ENCODE measurements around the gene TMEM134. TPM values are rescaled to one million over a fixed set of nuclear protein-coding genes. Genes with fewer than 3 reads are reported as not detected.

Gene TMEM134
- total and polyA plus RNA-seq, 10 of the 15 experiments (the other 5 are each of a cell fraction or from before 2014, with no cell fraction given), result 1.6 to 93.8 (median 27.8) TPM

- TF ChIP-seq, protein P1, sequence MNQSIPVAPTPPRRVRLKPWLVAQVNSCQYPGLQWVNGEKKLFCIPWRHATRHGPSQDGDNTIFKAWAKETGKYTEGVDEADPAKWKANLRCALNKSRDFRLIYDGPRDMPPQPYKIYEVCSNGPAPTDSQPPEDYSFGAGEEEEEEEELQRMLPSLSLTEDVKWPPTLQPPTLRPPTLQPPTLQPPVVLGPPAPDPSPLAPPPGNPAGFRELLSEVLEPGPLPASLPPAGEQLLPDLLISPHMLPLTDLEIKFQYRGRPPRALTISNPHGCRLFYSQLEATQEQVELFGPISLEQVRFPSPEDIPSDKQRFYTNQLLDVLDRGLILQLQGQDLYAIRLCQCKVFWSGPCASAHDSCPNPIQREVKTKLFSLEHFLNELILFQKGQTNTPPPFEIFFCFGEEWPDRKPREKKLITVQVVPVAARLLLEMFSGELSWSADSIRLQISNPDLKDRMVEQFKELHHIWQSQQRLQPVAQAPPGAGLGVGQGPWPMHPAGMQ (IDR thresholded peaks at IDR 0.05; ENCODE audit: borderline replicate concordance), result no peak
- peak; percentile 86; the same call in 1 of the 2 replicates for TF ChIP-seq ASH2L (IDR thresholded peaks at IDR 0.05; ENCODE audit: borderline replicate concordance, low read depth)
- 0 out of 2 replicates have a peak, but pooled peaks have one; percentile 22 for TF ChIP-seq SMC3 (IDR thresholded peaks at IDR 0.05; ENCODE audit: borderline replicate concordance, low read length)
- TF ChIP-seq SP1 (IDR thresholded peaks at IDR 0.05; ENCODE audit: low read depth, low read length), result no peak
- TF ChIP-seq NR2C1 (IDR thresholded peaks at IDR 0.05), result peak; percentile 44
- TF ChIP-seq POLR2A (IDR thresholded peaks at IDR 0.05; ENCODE audit: low read depth, low read length), result peak; percentile 70
- TF ChIP-seq ZBTB33 (IDR thresholded peaks at IDR 0.05), result no peak
- peak; percentile 22 for TF ChIP-seq USF1 (IDR thresholded peaks at IDR 0.05; ENCODE audit: borderline replicate concordance, extremely low read length, insufficient read depth, low read depth, low read length)
- TF ChIP-seq RELA (IDR thresholded peaks at IDR 0.05; ENCODE audit: borderline replicate concordance, partially characterized antibody), result peak; percentile 6
- TF ChIP-seq ZNF207 (IDR thresholded peaks at IDR 0.05; ENCODE audit: borderline replicate concordance), result peak; percentile 26; the same call in 1 of the 2 replicates
- TF ChIP-seq BMI1 (IDR thresholded peaks at IDR 0.05; ENCODE audit: borderline replicate concordance), result peak; percentile 99
- no peak for TF ChIP-seq PML (IDR thresholded peaks at IDR 0.05; ENCODE audit: low read length)
- TF ChIP-seq GATAD2B (conservative IDR thresholded peaks at IDR 0.05; ENCODE audit: low read depth), result peak; percentile 72; the same call in 1 of the 2 replicates
- no peak for TF ChIP-seq TBL1XR1 (IDR thresholded peaks at IDR 0.05; ENCODE audit: low read depth, low read length)
- no peak for TF ChIP-seq ZNF384 (IDR thresholded peaks at IDR 0.05; ENCODE audit: borderline replicate concordance, low read depth, low read length)
- peak; percentile 81 for TF ChIP-seq NBN (IDR thresholded peaks at IDR 0.05)
- TF ChIP-seq SRF (IDR thresholded peaks at IDR 0.05; ENCODE audit: low read depth in 2 of 2, low read length in 2 of 2), result 0 out of 4 replicates have a peak, but pooled peaks of 1 of the 2 experiments have one; percentile 57
- TF ChIP-seq YY1 (IDR thresholded peaks at IDR 0.05; ENCODE audit: low read depth, low read length), result peak; percentile 89
- TF ChIP-seq PAX8 (IDR thresholded peaks at IDR 0.05), result no peak
- 0 out of 2 replicates have a peak, but pooled peaks have one; percentile 45 for TF ChIP-seq BACH1 (IDR thresholded peaks at IDR 0.05; ENCODE audit: borderline replicate concordance)
- TF ChIP-seq MYB (IDR thresholded peaks at IDR 0.05; ENCODE audit: borderline replicate concordance, low read depth, low read length), result no peak
These were observed 39.6 kb upstream of the TMEM134 start (continued) for GRCh38 chr11:67508486-67509121.

Measured in GM12878 (cell line).